Endothelial cell of umbilical vein (primary cell): ENCODE measurements around the gene FBXO33. TPM values are rescaled to one million over a fixed set of nuclear protein-coding genes. Genes with fewer than 3 reads are reported as not detected.

Experiments
- BruUV-seq: library from RNA; stranded (reverse); fragments of 400-500 nt; replicated peaks from 2 replicates; lab custom pipeline; 2021; lab: Mats Ljungman, UMichigan
- CTCF ChIA-PET: fragments of 300-600, 350-600 bp; sonication (Branson Sonifier 250); formaldehyde crosslinking; loops from one replicate; lab custom pipeline; 2021; ENCODE audit warnings: antibody characterized with exemption, inconsistent platforms; lab: Charles Lee
- POLR2A ChIA-PET: fragments of 300-600, 350-600 bp; sonication (Branson Sonifier 250); formaldehyde crosslinking; loops from one replicate; lab custom pipeline; 2021; ENCODE audit warnings: antibody characterized with exemption, inconsistent platforms; lab: Charles Lee
- DNase-seq: peaks from one replicate; pipeline ENCODE4 v3.0.0-alpha.2; 2011; ENCODE audit warnings: low read depth, low spot score
- FAIRE-seq: peaks from 2 replicates; lab custom pipeline; 2011; peaks lifted over from hg19 to GRCh38; lab: Jason Lieb, UNC
- H2AFZ ChIP-seq: 2 replicates; pipeline ENCODE4 v1.6.0; 2012; ENCODE audit warnings: low read depth, low read length, control low read depth, inconsistent platforms
- H3K27ac ChIP-seq: 2 replicates; pipeline ENCODE4 v1.5.1; 2011; ENCODE audit warnings: low read depth, mild to moderate bottlenecking, control low read depth, low read length, moderate library complexity; ENCODE audit not compliant: insufficient read depth
- H3K27me3 ChIP-seq, 2 experiments: 2 replicates each; pipeline versions ENCODE4 v1.6.0 to v1.6.1; 2011; ENCODE audit warnings: low read length in 2 of 2, mixed read lengths in 1 of 2; ENCODE audit not compliant: control insufficient read depth in 2 of 2, insufficient read depth in 2 of 2
- H3K36me3 ChIP-seq, 2 experiments: 2 replicates in 1 of 2; 3 replicates in 1 of 2; pipeline ENCODE4 v1.5.1; 2011; ENCODE audit warnings: low read length in 2 of 2, mild to moderate bottlenecking in 1 of 2, moderate library complexity in 1 of 2; ENCODE audit not compliant: control insufficient read depth in 2 of 2, insufficient read depth in 2 of 2; ENCODE audit errors: extremely low read depth in 1 of 2
- H3K4me1 ChIP-seq: 3 replicates; pipeline ENCODE4 v1.5.1; 2011; ENCODE audit warnings: mild to moderate bottlenecking, low read length; ENCODE audit not compliant: control insufficient read depth, insufficient read depth; ENCODE audit errors: extremely low read depth
- H3K4me2 ChIP-seq: 2 replicates; pipeline ENCODE4 v1.6.1; 2011; ENCODE audit warnings: low read length, control low read depth, mixed read lengths; ENCODE audit not compliant: insufficient read depth
- H3K4me3 ChIP-seq, 3 experiments: fragments of 200-600 bp in 1 of 3; sonication (generic), shearing (Covaris generic) in 1 of 3; replicated peaks in 1 of 3; 2 replicates each; pipeline ENCODE4 v1.5.1; 2011 to 2016; ENCODE audit warnings: control low read depth in 3 of 3, low read length in 3 of 3, mild to moderate bottlenecking in 2 of 3, inconsistent platforms in 1 of 3, low read depth in 1 of 3, moderate library complexity in 1 of 3; ENCODE audit not compliant: insufficient read depth in 1 of 3
- H3K79me2 ChIP-seq: 2 replicates; pipeline ENCODE4 v1.6.0; 2012; ENCODE audit warnings: low read length, inconsistent platforms; ENCODE audit not compliant: control insufficient read depth, insufficient read depth
- H3K9ac ChIP-seq: replicated peaks from 2 replicates; pipeline ENCODE3; 2011; ENCODE audit warnings: low read length, control low read depth; ENCODE audit not compliant: insufficient read depth; ENCODE audit errors: extremely low read depth
- H3K9me1 ChIP-seq: replicated peaks from 3 replicates; pipeline ENCODE4 v1.6.0; 2011; ENCODE audit warnings: mild to moderate bottlenecking, low read length; ENCODE audit not compliant: control insufficient read depth, insufficient read depth; ENCODE audit errors: extremely low read depth
- H3K9me3 ChIP-seq: replicated peaks from 2 replicates; pipeline ENCODE4 v1.5.1; 2012; ENCODE audit warnings: low read length, inconsistent platforms; ENCODE audit not compliant: control insufficient read depth, insufficient read depth
- H4K20me1 ChIP-seq: replicated peaks from 2 replicates; pipeline ENCODE3; 2011; ENCODE audit warnings: mild to moderate bottlenecking, low read length; ENCODE audit not compliant: control insufficient read depth, insufficient read depth; ENCODE audit errors: extremely low read depth
- EZH2 ChIP-seq: IDR thresholded peaks from 2 replicates; pipeline ENCODE4 v1.6.1; 2012; ENCODE audit warnings: borderline replicate concordance, low read depth, mild to moderate bottlenecking, moderate library complexity, low read length, inconsistent platforms; ENCODE audit not compliant: severe bottlenecking
- FOS ChIP-seq: IDR thresholded peaks from 2 replicates; pipeline ENCODE4 v1.6.1; 2011; ENCODE audit warnings: mild to moderate bottlenecking, low read length, moderate library complexity, borderline replicate concordance; ENCODE audit not compliant: insufficient read depth
- GATA2 ChIP-seq: IDR thresholded peaks from 2 replicates; pipeline ENCODE4 v1.7.0; 2011; ENCODE audit warnings: low read depth, mild to moderate bottlenecking, moderate library complexity, mixed read lengths, low read length; ENCODE audit not compliant: insufficient read length, insufficient read depth
- JUN ChIP-seq: IDR thresholded peaks from 2 replicates; pipeline ENCODE4 v1.6.1; 2011; ENCODE audit warnings: borderline replicate concordance, low read depth; ENCODE audit not compliant: insufficient read length, insufficient read depth
- MAX ChIP-seq: IDR thresholded peaks from 2 replicates; pipeline ENCODE4 v1.6.1; 2011; ENCODE audit not compliant: insufficient read depth, insufficient read length
- MYC ChIP-seq: IDR thresholded peaks from one replicate; pipeline ENCODE4 v1.6.1; 2011; ENCODE audit warnings: mild to moderate bottlenecking, low read depth, low read length
- POLR2A ChIP-seq: IDR thresholded peaks from 2 replicates; pipeline ENCODE4 v1.6.1; 2012; ENCODE audit warnings: low read depth, mild to moderate bottlenecking, control low read depth, low read length
- POLR2AphosphoS5 ChIP-seq: IDR thresholded peaks from 2 replicates; pipeline ENCODE4 v1.6.1; 2012; ENCODE audit warnings: low read depth, mild to moderate bottlenecking, control low read depth, low read length, moderate library complexity; ENCODE audit not compliant: insufficient read depth
- dilution Hi-C: fragments of 300-500 bp; cut with MboI; formaldehyde crosslinking; loops from one replicate; pipeline ENCODE4 v1.15.0; 2019; ENCODE audit warnings: low sequenced_read_pairs; ENCODE audit not compliant: extremely low pct_ligation_motif_present
- intact Hi-C: fragments of 100-400 bp; cut with micrococcal nuclease; formaldehyde crosslinking; loops from one replicate; pipeline ENCODE4 v1.10.0; 2022
- polyA plus RNA-seq, 4 experiments: library from polyadenylated mRNA; depleted of rRNA in 3 of 4; stranded (reverse) in 3 of 4; unstranded in 1 of 4; fragments of >200 nt; gene quantifications; 2 replicates each; pipeline versions ENCODE4 v1.2.1 to v1.2.3, GENCODE V29; 2011 to 2012; ENCODE audit warnings: missing spikeins in 1 of 4
- total RNA-seq: library from RNA; stranded (reverse); gene quantifications from 2 replicates; pipeline ENCODE4 v1.2.3, GENCODE V29; 2021
- TF ChIP-seq, protein P1 (sequence below), 2 donors: IDR thresholded peaks; 1 replicate in 1 of 2; 2 replicates in 1 of 2; pipeline ENCODE4 v1.5.1; 2011; ENCODE audit warnings: low read length in 2 of 2, mild to moderate bottlenecking in 2 of 2, moderate library complexity in 2 of 2, control low read depth in 1 of 2, inconsistent platforms in 1 of 2, low read depth in 1 of 2; ENCODE audit not compliant: insufficient read depth in 1 of 2; ENCODE audit errors: extremely low read depth in 1 of 2

Gene FBXO33
- total and polyA plus RNA-seq, 2 donors (not counting 3 experiments of a cell fraction or from before 2014, with no cell fraction given), result 4.2 to 5.0 TPM

GRCh38 chr14:39441805-39442204 is 9.6 kb upstream of the FBXO33 start:
- FAIRE-seq, result no peak
- Histone ChIP-seq H3K4me3 (no peak overlapping the region), H3K9me3 (no peaks in the 10 kb centered on the region), H3K36me3 (no peaks in the 10 kb centered on the region), H3K27ac (no peak overlapping the region), H3K79me2 (no peaks in the 10 kb centered on the region), H2AFZ (no peak overlapping the region), H4K20me1 (no peaks in the 10 kb centered on the region), H3K27me3 (peaks cover 0 to 3% of the 10 kb centered on the region in 2 experiments), H3K9me1 (no peaks in the 10 kb centered on the region), H3K4me2 (no peak overlapping the region), H3K9ac (no peak overlapping the region), H3K4me1 (no peaks in the 10 kb centered on the region)
- intact Hi-C loops, result no loop called here
- POLR2A ChIA-PET, result no interaction called here
- TF ChIP-seq POLR2AphosphoS5 (no peak), JUN (no peak), MYC (no peak), MAX (no peak), EZH2 (no peak), GATA2 (no peak), FOS (no peak), POLR2A (no peak)
- TF ChIP-seq, protein P1, sequence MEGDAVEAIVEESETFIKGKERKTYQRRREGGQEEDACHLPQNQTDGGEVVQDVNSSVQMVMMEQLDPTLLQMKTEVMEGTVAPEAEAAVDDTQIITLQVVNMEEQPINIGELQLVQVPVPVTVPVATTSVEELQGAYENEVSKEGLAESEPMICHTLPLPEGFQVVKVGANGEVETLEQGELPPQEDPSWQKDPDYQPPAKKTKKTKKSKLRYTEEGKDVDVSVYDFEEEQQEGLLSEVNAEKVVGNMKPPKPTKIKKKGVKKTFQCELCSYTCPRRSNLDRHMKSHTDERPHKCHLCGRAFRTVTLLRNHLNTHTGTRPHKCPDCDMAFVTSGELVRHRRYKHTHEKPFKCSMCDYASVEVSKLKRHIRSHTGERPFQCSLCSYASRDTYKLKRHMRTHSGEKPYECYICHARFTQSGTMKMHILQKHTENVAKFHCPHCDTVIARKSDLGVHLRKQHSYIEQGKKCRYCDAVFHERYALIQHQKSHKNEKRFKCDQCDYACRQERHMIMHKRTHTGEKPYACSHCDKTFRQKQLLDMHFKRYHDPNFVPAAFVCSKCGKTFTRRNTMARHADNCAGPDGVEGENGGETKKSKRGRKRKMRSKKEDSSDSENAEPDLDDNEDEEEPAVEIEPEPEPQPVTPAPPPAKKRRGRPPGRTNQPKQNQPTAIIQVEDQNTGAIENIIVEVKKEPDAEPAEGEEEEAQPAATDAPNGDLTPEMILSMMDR (IDR thresholded peaks at IDR 0.05; ENCODE audit: extremely low read depth in 1 of 2, insufficient read depth in 1 of 2, low read depth in 1 of 2, low read length in 2 of 2), result no peak
- CTCF ChIA-PET, result interaction anchor here (0.7 kb wide), 1 partner anchor 9 kb away, joined by 4 read pairs; the partner anchor contains the start of gene FBXO33
- no TSS peak for BruUV-seq
- no peak for DNase-seq
- dilution Hi-C loops, result no loop called here
